NCI-H146 (cell line): ENCODE results near the gene SERPINA6.
"Not testable (repeated sequence)": the region's sequence is repeated elsewhere in the genome, so short reads cannot be mapped to it uniquely, and the experiment has no call there.

Experiments used
- DNase-seq: peaks from one replicate; lab custom pipeline; 2025; lab: John Stamatoyannopoulos, UW

The SERPINA6 gene

GRCh38 chr14:94322648-94323570, at the start of gene SERPINA6:
Gene SERPINA6, minus strand, starts transcription at chr14:94323336. Its CDS starts 8,688 bp downstream, at chr14:94314648.
- DNase-seq = no peak

DNA sequence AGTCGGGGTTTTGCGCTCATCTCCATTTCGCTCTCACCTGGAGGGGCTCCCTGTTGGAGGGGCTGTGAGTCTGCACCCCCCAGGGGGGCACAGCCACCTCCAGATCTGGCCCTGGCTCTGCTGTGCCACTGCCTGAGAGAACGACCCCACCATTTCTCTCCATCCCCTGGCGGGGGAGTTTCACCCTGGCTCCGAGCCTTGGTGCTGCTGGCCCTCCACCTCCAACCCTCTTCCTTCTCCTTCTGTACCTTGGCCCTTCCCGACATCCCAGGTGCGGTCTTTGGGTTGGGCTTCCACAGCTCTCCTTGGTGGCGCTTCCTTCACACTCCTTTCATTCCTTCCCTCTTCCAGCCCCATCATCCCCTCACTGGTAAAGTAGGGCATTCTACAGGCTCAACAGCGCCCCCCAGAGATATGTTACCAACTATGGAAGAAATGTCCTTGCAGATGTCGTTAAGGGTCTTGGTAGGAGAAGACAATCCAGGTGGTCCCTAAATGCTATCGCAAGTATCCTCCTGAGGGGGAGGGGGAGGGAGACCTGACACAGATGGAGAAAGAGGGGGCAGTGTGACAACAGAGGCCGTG, 49.0 kb upstream of the SERPINA6 start:
- DNase-seq = no peak

DNA sequence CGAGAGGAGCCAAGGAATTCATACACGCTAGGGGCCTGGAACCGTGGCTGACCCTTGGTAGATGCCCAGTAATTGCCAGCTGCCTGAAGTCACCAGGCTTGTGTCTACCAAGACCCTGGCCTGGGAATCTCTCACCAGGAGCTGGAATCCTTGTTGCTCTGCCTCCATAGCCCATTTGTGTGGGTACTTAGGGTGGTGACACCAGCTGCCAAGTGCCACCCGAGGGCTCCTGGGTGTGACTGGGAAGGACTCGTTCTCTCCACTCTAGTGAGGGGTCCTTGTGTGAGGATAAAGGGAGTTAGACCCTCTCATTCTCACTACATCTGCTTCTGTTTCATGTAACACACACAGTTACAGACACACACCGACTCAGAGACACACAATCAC, 47.4 kb upstream of the SERPINA6 start:
- no peak for DNase-seq

DNA sequence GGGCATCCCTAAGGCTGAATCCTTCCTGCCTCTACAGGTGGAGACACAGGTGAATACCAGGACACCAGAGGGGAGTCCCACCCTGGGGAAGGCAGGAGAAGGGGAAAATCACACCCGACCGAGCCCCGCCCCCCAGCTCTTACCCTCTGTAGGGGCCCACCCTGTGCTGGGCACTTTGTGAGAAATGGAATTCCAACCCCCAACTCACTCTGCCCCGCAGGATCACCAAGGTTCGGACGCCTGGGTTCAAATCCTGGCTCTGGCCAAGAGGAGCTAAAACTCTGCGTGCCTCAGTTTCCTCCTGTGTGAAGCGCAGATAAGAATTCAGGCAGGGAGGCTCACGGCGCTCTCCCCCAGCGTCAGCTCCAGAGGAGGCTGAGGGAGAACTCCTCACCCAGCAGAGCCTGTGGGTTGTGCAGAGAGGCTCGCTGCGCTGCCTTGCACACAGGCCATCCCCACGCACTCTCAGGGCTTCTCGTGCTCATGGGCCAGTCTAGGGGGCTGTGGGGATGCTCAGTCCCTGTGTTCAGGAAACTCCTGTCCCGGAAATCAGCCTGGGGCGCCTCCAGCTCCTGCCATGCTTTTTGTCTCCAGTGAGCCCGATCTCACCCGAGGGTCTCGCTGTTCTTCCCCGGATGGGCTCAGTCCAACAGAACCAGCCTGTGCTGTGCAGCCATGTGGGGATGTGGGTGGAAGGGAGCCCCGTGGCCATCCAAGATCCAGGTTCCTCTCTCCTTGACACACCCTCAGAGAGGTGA, 46.8 kb upstream of the SERPINA6 start:
- DNase-seq = not testable (repeated sequence)

DNA sequence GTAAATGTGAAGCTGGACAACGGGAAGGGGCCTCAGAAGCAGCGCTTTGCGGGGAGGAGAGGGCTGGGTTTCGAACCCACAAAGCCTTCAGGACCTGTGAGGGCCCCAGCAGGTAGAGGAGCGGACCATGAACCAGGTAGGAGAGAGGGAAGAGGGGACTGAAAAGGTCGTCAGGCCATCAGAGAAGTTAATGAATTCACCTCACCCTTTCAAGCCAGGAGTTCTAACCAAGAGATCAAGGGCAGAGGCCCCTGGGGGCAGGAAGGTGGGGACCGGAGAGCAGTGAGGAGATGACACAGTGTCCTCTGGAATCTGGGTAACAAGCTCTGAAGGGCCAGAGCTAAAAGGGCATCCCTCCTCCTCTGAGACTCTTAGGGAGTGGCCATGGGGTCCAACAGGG, 45.8 kb upstream of the SERPINA6 start:
- DNase-seq = no peak

GRCh38 chr14:94368243-94368590, 45.1 kb upstream of the SERPINA6 start:
- DNase-seq = no peak

- no peak for DNase-seq
Measured at GRCh38 chr14:94367347-94368242, 44.5 kb upstream of the SERPINA6 start.

DNA sequence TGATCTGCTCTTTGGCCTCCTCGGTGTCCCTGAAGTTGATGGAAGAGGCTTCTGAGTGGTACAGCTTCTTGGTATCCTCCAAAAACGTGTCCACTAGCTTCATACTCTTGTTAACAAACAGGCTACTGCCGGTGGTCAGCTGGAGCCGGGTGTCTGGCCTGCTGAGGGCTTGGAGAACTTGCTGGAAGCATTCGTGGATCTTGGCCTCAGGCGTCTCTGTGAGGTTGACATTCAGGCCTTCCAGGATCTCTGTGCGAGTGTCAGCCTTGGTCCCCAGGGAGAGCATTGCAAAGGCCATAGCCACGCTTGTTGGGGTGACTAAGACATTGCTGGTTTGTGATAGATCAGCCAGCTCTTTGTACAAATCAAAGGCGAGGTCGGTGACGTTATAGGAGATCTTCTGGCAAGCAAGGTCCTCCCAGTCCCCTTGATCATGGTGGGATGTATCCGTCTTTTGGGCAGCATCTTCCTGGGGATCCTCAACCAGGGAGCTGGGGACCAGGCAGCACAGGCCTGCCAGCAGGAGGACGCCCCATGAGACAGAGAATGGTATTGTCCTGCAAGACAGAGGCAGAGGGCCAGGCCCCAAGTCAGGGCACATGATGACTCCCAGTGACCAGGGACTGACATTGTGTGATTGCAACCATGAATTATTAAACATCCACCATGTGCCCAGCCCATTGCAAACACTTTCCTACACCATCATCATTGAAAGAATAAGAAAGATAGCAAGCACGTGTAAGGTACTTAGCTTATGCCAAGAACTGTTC, 43.2 kb upstream of the SERPINA6 start, which contains the start of gene SERPINA2:
Gene SERPINA2, minus strand, starts transcription at position 553 of the 770 bp plus-strand sequence.
- no peak for DNase-seq

GRCh38 chr14:94365624-94366023, 42.5 kb upstream of the SERPINA6 start:
- DNase-seq = no peak

- DNase-seq = no peak
Measured at GRCh38 chr14:94364964-94365363, 41.8 kb upstream of the SERPINA6 start.

DNA sequence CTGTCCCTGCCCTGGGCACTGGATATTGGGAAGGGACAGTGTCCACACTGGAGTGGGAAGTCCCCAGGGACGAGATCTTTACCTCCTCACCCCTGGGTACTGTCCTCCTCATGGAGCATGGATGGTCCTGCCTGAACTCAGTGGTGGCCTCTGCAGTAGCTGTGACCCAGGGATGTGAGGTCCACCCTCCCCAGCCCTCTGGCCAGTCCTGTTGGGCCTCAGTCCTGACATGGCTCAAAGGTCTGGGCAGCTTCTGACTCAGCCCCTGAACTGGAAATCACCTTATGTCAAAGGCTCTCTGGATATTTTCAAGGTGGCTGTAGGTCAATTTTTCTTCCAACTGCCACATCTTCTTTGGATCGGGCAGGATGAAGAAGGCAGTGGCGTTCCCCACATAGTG, 40.9 kb upstream of the SERPINA6 start:
- DNase-seq = no peak

DNA sequence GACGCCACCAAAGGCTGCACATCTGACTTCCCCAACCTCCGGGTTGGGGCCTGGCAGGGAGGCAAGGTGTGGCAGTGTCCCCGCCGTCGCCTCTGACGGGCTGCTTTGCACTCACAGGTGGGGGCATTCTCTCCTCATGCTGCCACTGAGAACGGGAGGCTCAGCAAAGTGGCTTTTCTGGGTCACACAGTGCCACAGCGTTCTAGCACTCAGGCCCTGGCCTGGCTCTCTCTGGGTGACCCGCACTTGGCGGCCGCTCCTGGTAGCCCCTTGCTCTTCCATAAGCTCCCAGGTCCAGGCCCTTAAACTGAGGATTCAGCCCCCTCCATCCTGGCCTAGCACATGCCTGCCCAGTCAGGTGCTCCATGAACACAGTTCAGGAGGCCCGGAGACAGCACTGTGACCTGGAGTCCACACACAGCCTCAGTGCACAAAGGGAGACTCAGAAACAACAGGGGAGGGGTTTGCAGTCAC, 40.1 kb upstream of the SERPINA6 start:
- DNase-seq = no peak

- DNase-seq = no peak
Measured at GRCh38 chr14:94362614-94363133, 39.5 kb upstream of the SERPINA6 start.

- DNase-seq = no peak
Measured at GRCh38 chr14:94361682-94362081, 38.5 kb upstream of the SERPINA6 start.

- no peak for DNase-seq
Measured at GRCh38 chr14:94360945-94361565, 37.9 kb upstream of the SERPINA6 start.

GRCh38 chr14:94357166-94357565, 34.0 kb upstream of the SERPINA6 start:
- no peak for DNase-seq

DNA sequence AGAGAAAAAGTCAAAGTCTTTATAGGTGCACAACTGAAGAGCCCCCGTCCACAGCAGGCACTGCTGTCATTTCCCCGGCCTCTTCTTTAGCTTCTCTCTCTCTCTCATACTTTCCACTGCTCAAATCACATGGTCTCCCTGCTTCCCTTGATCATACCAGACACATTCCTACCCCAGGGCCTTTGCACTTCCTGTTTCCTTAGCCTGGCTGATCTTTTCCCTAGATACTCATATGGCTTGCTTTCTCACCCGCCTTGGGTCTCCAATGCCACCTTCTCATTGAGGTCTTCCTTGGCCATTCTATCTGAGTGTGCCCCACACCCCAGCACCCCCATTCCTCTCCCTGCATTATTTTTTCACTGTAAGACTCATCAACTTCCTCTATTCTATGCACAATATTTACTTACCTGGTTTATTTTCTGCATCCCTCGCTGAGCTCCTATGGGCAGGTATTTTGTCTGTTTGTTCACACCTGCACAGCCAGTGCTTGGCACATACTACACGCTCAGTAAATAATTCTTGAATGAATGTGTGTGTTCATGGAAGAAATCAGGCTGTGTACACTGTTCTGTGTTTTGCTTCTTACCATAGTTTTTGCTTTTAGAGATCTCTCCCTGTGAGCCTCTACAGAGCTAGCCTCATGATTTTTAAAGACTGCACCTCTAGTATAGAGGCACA, 33.4 kb upstream of the SERPINA6 start:
- DNase-seq = no peak

- no peak for DNase-seq
Measured at GRCh38 chr14:94355191-94355794, 32.2 kb upstream of the SERPINA6 start.

DNA sequence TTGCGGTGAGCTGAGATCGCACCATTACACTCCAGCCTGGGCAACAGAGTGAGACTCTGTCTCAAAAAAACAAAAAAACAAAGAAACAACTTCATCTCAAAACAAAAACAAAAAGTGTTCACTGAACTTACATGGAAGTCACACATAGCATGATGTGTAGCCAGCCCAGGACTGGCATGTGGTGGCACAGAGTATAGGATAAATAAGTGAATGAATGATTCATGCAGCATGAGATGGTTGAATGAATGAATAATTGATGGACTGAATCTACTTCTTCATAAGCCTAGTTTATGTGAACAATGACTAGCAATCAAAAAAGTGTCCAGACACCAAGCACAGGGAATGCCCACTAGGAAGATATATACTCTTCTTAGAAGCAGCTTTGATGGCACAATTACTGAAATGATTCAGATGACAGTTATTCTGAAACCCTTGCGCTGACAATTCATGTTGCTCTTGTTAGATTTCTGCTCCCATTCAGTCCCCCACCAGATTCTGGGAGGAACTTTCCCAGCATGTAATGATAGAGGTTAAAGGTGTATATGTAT, 31.6 kb upstream of the SERPINA6 start:
- DNase-seq = no peak
